ENCODE measurements around the gene AJAP1. TPM values are rescaled to one million over a fixed set of nuclear protein-coding genes. Genes with fewer than 3 reads are reported as not detected.

The AJAP1 gene
- total and polyA plus RNA-seq, 2 of the 8 experiments (the other 6 are each of a cell fraction or from before 2014, with no cell fraction given), result 1.9 to 6.2 TPM

DNA sequence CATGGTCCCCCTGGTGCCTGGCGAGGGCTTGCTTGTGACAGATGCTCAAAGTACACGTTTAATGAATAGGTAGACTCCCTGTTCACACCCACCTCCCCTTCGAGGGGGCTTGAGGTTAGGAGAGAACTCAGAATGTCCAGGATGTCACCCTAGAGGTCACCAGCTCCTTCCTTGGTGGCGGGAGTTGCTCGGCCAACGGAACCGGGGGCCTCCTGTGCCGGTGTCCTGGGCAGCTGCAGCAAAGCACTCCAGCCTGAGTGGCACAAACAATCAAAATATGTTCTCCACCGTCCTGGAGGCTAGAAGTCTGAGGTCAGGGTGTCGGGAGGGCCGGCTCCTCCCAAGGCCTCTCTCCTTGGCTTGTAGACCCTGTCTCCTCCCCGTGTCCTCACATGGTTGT lies 71.0 kb downstream of the AJAP1 start:
- 0 out of 7 replicates have a peak, but pooled peaks cover 0 to 3% (median 1%) of the 10 kb centered on the region in 4 experiments for H3K4me1 ChIP-seq (replicated peaks in 1 of 4; ENCODE audit: control insufficient read depth in 3 of 4, insufficient read depth in 4 of 4, low read length in 3 of 4)
- no peak overlapping the region for H2AFZ ChIP-seq (ENCODE audit: low read length)
- no peak overlapping the region for H4K91ac ChIP-seq (replicated peaks; ENCODE audit: insufficient read length, low read length)
- no peak overlapping the region for H2BK20ac ChIP-seq (ENCODE audit: low read length)
- H3K9ac ChIP-seq (replicated peaks in 1 of 4; ENCODE audit: extremely low read depth in 1 of 4, low read depth in 3 of 4, low read length in 3 of 4), result no peak overlapping the region
- peak overlapping the region; percentile 57; the same call in 1 of the 2 replicates for H4K8ac ChIP-seq (ENCODE audit: extremely low read depth, insufficient read depth, low read length)
- H2BK15ac ChIP-seq (ENCODE audit: low read length), result no peak overlapping the region
- no peak overlapping the region for H2BK5ac ChIP-seq (ENCODE audit: low read depth, low read length)
- no peaks in the 10 kb centered on the region for H3K27me3 ChIP-seq (replicated peaks in 1 of 4; ENCODE audit: control insufficient read depth in 3 of 4, extremely low read depth in 1 of 4, insufficient read depth in 3 of 4, low read length in 3 of 4)
- H3K23ac ChIP-seq (ENCODE audit: insufficient read length), result no peak overlapping the region
- no peak overlapping the region for H3K56ac ChIP-seq (replicated peaks; ENCODE audit: insufficient read length, low read depth, low read length)
- TF ChIP-seq SP2 (IDR thresholded peaks at IDR 0.05; ENCODE audit: low read length), result no peak
- TF ChIP-seq SUZ12 (IDR thresholded peaks at IDR 0.05; ENCODE audit: low read length), result no peak
- no peak for TF ChIP-seq BRCA1 (IDR thresholded peaks at IDR 0.05; ENCODE audit: low read depth, low read length)
- no peak for TF ChIP-seq NANOG (IDR thresholded peaks at IDR 0.05; ENCODE audit: insufficient read depth, low read depth, low read length, poor library complexity, severe bottlenecking)
- no peak for TF ChIP-seq CBX8 (IDR thresholded peaks at IDR 0.05; ENCODE audit: borderline replicate concordance, low read depth, low read length)
- TF ChIP-seq, protein P1, sequence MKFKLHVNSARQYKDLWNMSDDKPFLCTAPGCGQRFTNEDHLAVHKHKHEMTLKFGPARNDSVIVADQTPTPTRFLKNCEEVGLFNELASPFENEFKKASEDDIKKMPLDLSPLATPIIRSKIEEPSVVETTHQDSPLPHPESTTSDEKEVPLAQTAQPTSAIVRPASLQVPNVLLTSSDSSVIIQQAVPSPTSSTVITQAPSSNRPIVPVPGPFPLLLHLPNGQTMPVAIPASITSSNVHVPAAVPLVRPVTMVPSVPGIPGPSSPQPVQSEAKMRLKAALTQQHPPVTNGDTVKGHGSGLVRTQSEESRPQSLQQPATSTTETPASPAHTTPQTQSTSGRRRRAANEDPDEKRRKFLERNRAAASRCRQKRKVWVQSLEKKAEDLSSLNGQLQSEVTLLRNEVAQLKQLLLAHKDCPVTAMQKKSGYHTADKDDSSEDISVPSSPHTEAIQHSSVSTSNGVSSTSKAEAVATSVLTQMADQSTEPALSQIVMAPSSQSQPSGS (IDR thresholded peaks at IDR 0.05; ENCODE audit: low read length), result no peak
- no peak for TF ChIP-seq CTBP2 (IDR thresholded peaks at IDR 0.05; ENCODE audit: borderline replicate concordance, insufficient read depth, insufficient read length, low read length)
- no peak overlapping the region for H3K27ac ChIP-seq (ENCODE audit: low read depth, low read length)
- 0 out of 2 replicates have a peak overlapping the region, but pooled peaks have one; percentile 9 for H2BK12ac ChIP-seq (ENCODE audit: low read depth, low read length)
- H4K20me1 ChIP-seq (replicated peaks in 1 of 2; ENCODE audit: control insufficient read depth in 1 of 2, insufficient read depth in 2 of 2, low read length in 2 of 2), result no peaks in the 10 kb centered on the region
- H3K14ac ChIP-seq (ENCODE audit: insufficient read length), result no peak overlapping the region
- no peak overlapping the region for H3K4me3 ChIP-seq (ENCODE audit: extremely low read depth in 1 of 4, insufficient read depth in 2 of 4, low read depth in 3 of 4, low read length in 4 of 4)
- H3K4ac ChIP-seq (replicated peaks; ENCODE audit: insufficient read length, low read depth, low read length), result no peak overlapping the region
- FAIRE-seq (no peak), DNase-seq (ENCODE audit: low read depth in 1 of 2, low spot score in 2 of 2) (no peak)
- H2BK120ac ChIP-seq (replicated peaks; ENCODE audit: low read depth, low read length), result no peak overlapping the region
- no peak overlapping the region for H2AK5ac ChIP-seq (ENCODE audit: low read depth, low read length)
- ChIA-PET CTCF (ENCODE audit: partially characterized antibody) (interaction anchor here (1.0 to 1.9 kb wide), 4 partner anchors 9 to 69 kb away, joined by 3 to 5 read pairs (median 4); no protein-coding TSS in a partner anchor), POLR2A (ENCODE audit: partially characterized antibody) (interaction anchor here (2.0 kb wide), 1 partner anchor 13 kb away, joined by 6 read pairs; no protein-coding TSS in a partner anchor)
- H3K79me1 ChIP-seq (ENCODE audit: low read depth, low read length), result no peaks in the 10 kb centered on the region
- 0 out of 4 replicates have a peak, but pooled peaks cover 0 to 3% of the 10 kb centered on the region in 2 experiments for H3K79me2 ChIP-seq (ENCODE audit: control insufficient read depth in 1 of 2, insufficient read depth in 2 of 2, low read length in 2 of 2)
- 93% methylated on average over 12 of the region's 12 CpGs; no CpG with 5 or more reads in 1 of the 2 experiments for WGBS, 2 experiments (ENCODE audit: extremely low coverage in 1 of 2, insufficient coverage in 1 of 2, insufficient read length in 1 of 2, insufficient replicate concordance in 2 of 2, low coverage in 1 of 2, low lambda C conversion rate in 2 of 2, missing lambda C conversion rate in 1 of 2)
- H3K23me2 ChIP-seq (ENCODE audit: low read depth, low read length), result no peaks in the 10 kb centered on the region
- H3K4me2 ChIP-seq (ENCODE audit: insufficient read depth in 1 of 2, low read depth in 2 of 2, low read length in 2 of 2), result no peak overlapping the region
- no peak overlapping the region for H3K18ac ChIP-seq (ENCODE audit: extremely low read depth, low read length)
- no peaks in the 10 kb centered on the region for H3K36me3 ChIP-seq (ENCODE audit: control insufficient read depth in 2 of 4, insufficient read depth in 4 of 4, low read length in 3 of 4)
- no peak overlapping the region for H4K5ac ChIP-seq (ENCODE audit: insufficient read length, low read depth, low read length)
- no peaks in the 10 kb centered on the region; a peak in 1 of 4 replicates for H3K9me3 ChIP-seq (ENCODE audit: insufficient read depth in 2 of 2, low read depth in 1 of 2, low read length in 1 of 2)

All from H1 (cell line).